Mesothelial cell of epicardium (in vitro differentiated cells): ENCODE results near the gene ITM2C. TPM values are rescaled to one million over a fixed set of nuclear protein-coding genes. Genes with fewer than 3 reads are reported as not detected.

ENCODE experiments used
- DNase-seq, 2 experiments: peaks; one replicate each; pipeline ENCODE4 v3.0.0; 2021; ENCODE audit warnings: low spot score in 2 of 2; ENCODE audit not compliant: unreplicated experiment in 2 of 2
- H3K27ac Mint-ChIP-seq: 2 replicates; pipeline ENCODE4 v1.8.0; 2021; ENCODE audit warnings: mixed read lengths
- H3K27me3 Mint-ChIP-seq: 2 replicates; pipeline ENCODE4 v1.8.0; 2021; ENCODE audit warnings: low read depth, mixed read lengths
- H3K36me3 Mint-ChIP-seq: 2 replicates; pipeline ENCODE4 v1.8.0; 2021; ENCODE audit warnings: mixed read lengths
- H3K4me1 Mint-ChIP-seq: 2 replicates; pipeline ENCODE4 v1.8.0; 2021; ENCODE audit warnings: mixed read lengths
- H3K4me3 Mint-ChIP-seq: 2 replicates; pipeline ENCODE4 v1.8.0; 2021; ENCODE audit warnings: mild to moderate bottlenecking, moderate library complexity, mixed read lengths
- H3K9me3 Mint-ChIP-seq: 2 replicates; pipeline ENCODE4 v1.8.0; 2021; ENCODE audit warnings: mixed read lengths
- CTCF ChIP-seq: fragments of 200-600 bp; sonication (generic); IDR thresholded peaks from one replicate; pipeline ENCODE4 v1.5.0; 2021; ENCODE audit warnings: antibody characterized with exemption; ENCODE audit not compliant: unreplicated experiment
- total RNA-seq: library from RNA; stranded (reverse); gene quantifications from 3 replicates; pipeline ENCODE4 v1.2.1, GENCODE V29; 2021

ITM2C gene
- total RNA-seq, 1 donor from 2014 or later: 270 TPM

- peak in 1 of 2 experiments; percentile 28 for DNase-seq
- H3K4me1 Mint-ChIP-seq: peaks cover 27% of the 10 kb centered on the region
- TF ChIP-seq CTCF: no peak
- H3K27ac Mint-ChIP-seq: no peak overlapping the region
- H3K27me3 Mint-ChIP-seq: no peaks in the 10 kb centered on the region
- H3K4me3 Mint-ChIP-seq: no peak overlapping the region
- H3K9me3 Mint-ChIP-seq: no peaks in the 10 kb centered on the region
- H3K36me3 Mint-ChIP-seq: peaks cover 20% of the 10 kb centered on the region
These were observed 10.1 kb downstream of the ITM2C start for GRCh38 chr2:230874876-230875275.

GRCh38 chr2:230875347-230876315 is 10.9 kb downstream of the ITM2C start:
- Mint-ChIP-seq H3K4me3 (no peak overlapping the region), H3K4me1 (peaks cover 19% of the 10 kb centered on the region), H3K27me3 (no peaks in the 10 kb centered on the region), H3K9me3 (no peaks in the 10 kb centered on the region), H3K36me3 (peaks cover 25% of the 10 kb centered on the region), H3K27ac (no peak overlapping the region)
- no peak for TF ChIP-seq CTCF
- peak in 1 of 2 experiments; percentile 17 for DNase-seq

GRCh38 chr2:230877116-230877758 is 12.5 kb downstream of the ITM2C start:
- H3K27ac Mint-ChIP-seq: no peak overlapping the region

GRCh38 chr2:230877759-230878598 is 13.2 kb downstream of the ITM2C start:
- no peaks in the 10 kb centered on the region for H3K9me3 Mint-ChIP-seq
- no peak for DNase-seq
- no peak overlapping the region for H3K4me3 Mint-ChIP-seq
- no peaks in the 10 kb centered on the region for H3K27me3 Mint-ChIP-seq
- no peaks in the 10 kb centered on the region for H3K4me1 Mint-ChIP-seq
- no peak overlapping the region for H3K27ac Mint-ChIP-seq
- no peak for TF ChIP-seq CTCF
- peaks cover 32% of the 10 kb centered on the region for H3K36me3 Mint-ChIP-seq

More at GRCh38 chr2:230877116-230877758, 12.5 kb downstream of the ITM2C start:
- Mint-ChIP-seq H3K4me3 (no peak overlapping the region), H3K4me1 (peaks cover 7% of the 10 kb centered on the region), H3K9me3 (no peaks in the 10 kb centered on the region), H3K27me3 (no peaks in the 10 kb centered on the region), H3K36me3 (peaks cover 32% of the 10 kb centered on the region)
- TF ChIP-seq CTCF: no peak
- DNase-seq: no peak

GRCh38 chr2:230878599-230879188 is 14.0 kb downstream of the ITM2C start:
- Mint-ChIP-seq H3K4me3 (no peak overlapping the region), H3K27me3 (no peaks in the 10 kb centered on the region), H3K9me3 (no peaks in the 10 kb centered on the region), H3K4me1 (no peaks in the 10 kb centered on the region), H3K36me3 (peaks cover 32% of the 10 kb centered on the region), H3K27ac (no peak overlapping the region)
- no peak for DNase-seq
- no peak for TF ChIP-seq CTCF
